ENCODE results near the gene TNRC6C. TPM values are rescaled to one million over a fixed set of nuclear protein-coding genes. Genes with fewer than 3 reads are reported as not detected.
A peak's percentile ranks its signal among the peaks of the same experiment; 100 is the strongest.
"Not testable (repeated sequence)": the region's sequence is repeated elsewhere in the genome, so short reads cannot be mapped to it uniquely, and the experiment has no call there.

The TNRC6C gene
- total RNA-seq, 1 donor from 2014 or later = 28.7 TPM

DNA sequence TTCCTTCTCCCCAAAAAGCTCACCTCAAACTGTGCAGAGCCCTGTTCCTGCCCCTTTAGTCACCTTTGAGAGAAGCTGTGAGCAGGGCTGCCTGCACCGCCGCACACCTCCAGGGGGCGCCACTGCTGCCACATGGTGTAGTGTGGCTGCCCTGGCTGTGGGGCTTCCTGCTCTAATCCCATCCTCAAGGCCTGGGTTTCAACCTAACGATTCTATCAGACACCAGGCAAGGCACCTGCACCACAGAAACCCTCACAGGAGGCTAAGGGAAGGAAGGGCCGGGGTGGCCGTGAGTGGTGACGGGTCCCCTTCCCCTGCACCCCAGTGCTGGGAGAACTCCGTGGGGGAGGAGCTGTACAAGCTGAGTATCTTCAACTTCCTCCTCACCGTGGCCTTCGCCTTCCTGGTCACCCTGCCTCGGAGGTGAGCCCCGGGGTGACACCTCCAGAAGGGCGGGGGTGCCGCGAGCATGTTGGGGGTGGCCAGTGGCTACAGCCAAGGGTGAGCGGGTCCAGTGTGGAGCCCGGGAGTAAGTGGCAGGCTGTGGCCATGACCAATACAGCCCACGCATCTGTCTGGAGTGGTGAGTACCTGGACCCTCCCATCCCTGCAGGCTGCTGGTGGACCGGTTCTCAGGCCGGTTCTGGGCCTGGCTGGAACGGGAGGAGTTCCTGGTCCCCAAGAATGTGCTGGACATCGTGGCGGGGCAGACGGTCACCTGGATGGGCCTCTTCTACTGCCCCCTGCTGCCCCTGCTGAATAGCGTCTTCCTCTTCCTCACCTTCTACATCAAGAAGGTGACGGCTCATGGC lies 179.1 kb downstream of the TNRC6C start:
- TF ChIP-seq, protein P1, sequence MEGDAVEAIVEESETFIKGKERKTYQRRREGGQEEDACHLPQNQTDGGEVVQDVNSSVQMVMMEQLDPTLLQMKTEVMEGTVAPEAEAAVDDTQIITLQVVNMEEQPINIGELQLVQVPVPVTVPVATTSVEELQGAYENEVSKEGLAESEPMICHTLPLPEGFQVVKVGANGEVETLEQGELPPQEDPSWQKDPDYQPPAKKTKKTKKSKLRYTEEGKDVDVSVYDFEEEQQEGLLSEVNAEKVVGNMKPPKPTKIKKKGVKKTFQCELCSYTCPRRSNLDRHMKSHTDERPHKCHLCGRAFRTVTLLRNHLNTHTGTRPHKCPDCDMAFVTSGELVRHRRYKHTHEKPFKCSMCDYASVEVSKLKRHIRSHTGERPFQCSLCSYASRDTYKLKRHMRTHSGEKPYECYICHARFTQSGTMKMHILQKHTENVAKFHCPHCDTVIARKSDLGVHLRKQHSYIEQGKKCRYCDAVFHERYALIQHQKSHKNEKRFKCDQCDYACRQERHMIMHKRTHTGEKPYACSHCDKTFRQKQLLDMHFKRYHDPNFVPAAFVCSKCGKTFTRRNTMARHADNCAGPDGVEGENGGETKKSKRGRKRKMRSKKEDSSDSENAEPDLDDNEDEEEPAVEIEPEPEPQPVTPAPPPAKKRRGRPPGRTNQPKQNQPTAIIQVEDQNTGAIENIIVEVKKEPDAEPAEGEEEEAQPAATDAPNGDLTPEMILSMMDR (IDR thresholded peaks at IDR 0.05) = peak; percentile 48
- H3K9me3 Mint-ChIP-seq (ENCODE audit: unreplicated experiment) = no peaks in the 10 kb centered on the region
- H3K27me3 Mint-ChIP-seq (ENCODE audit: unreplicated experiment) = no peaks in the 10 kb centered on the region
- no peak overlapping the region for H3K27ac Mint-ChIP-seq (ENCODE audit: unreplicated experiment)
- no peak for DNase-seq (ENCODE audit: extremely low spot score, unreplicated experiment)
- no peaks in the 10 kb centered on the region for H3K4me1 Mint-ChIP-seq (ENCODE audit: unreplicated experiment)
- H3K36me3 Mint-ChIP-seq (ENCODE audit: unreplicated experiment) = no peaks in the 10 kb centered on the region
- no peak overlapping the region for H3K4me3 Mint-ChIP-seq (ENCODE audit: unreplicated experiment)

DNA sequence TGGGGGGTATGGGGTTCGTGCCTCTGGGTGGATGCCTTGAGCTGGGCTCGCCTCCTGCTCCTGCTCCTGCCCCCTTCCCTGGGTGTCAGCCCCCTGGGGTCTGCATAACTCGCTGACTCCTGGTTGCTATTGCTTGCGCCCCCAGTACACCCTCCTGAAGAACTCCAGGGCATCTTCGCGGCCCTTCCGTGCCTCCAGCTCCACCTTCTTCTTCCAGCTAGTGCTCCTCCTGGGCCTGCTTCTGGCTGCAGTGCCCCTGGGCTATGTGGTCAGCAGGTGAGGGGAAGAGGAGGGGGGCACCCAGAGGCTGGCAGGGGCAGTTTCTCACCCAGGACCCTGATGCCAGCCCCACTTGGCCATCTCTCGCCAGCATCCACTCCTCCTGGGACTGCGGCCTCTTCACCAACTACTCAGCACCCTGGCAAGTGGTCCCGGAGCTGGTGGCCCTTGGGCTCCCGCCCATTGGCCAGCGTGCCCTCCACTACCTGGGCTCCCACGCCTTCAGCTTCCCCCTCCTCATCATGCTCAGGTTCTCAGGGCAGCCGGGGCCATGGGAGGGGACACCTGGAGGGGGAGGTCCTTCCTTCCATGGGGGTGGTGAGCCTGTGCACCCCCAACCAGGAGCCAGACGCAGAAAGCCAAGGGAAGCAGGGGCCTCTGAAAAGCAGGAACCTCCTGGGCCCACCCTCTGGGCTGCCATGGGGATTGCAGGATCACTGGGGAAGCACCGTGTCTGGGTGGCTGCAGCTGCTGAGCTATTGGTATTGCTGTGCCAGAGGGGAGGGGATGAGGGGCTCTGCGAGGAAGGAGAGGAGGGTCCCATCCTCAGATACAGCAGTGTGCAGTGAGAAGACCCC lies 179.9 kb downstream of the TNRC6C start:
- DNase-seq (ENCODE audit: extremely low spot score, unreplicated experiment) = no peak
- Mint-ChIP-seq H3K4me3 (ENCODE audit: unreplicated experiment) (no peak overlapping the region), H3K27ac (ENCODE audit: unreplicated experiment) (no peak overlapping the region)

DNA sequence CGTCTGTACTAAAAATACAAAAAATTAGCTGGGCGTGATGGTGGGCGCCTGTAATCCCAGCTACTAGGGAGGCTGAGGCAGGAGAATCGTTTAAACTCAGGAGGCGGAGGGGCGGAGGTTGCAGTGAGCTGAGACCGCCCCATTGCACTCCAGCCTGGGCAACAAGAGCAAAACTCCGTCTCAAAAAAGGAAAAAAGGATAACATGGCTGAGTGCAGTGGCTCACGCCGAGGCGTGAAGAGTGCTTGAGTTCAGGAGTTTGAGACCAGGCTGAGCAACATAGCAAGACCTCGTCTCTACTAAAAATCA lies 181.3 kb downstream of the TNRC6C start:
- H3K27me3 Mint-ChIP-seq (ENCODE audit: unreplicated experiment); H3K36me3 Mint-ChIP-seq (ENCODE audit: unreplicated experiment); H3K4me3 Mint-ChIP-seq (ENCODE audit: unreplicated experiment); H3K9me3 Mint-ChIP-seq (ENCODE audit: unreplicated experiment); DNase-seq (ENCODE audit: extremely low spot score, unreplicated experiment); H3K27ac Mint-ChIP-seq (ENCODE audit: unreplicated experiment): not testable (repeated sequence)
- H3K4me1 Mint-ChIP-seq (ENCODE audit: unreplicated experiment) = peaks cover 12% of the 10 kb centered on the region

More for the DNA sequence above, 179.9 kb downstream of the TNRC6C start:
- no peaks in the 10 kb centered on the region for H3K36me3 Mint-ChIP-seq (ENCODE audit: unreplicated experiment)
- no peaks in the 10 kb centered on the region for H3K9me3 Mint-ChIP-seq (ENCODE audit: unreplicated experiment)
- peaks cover 3% of the 10 kb centered on the region for H3K4me1 Mint-ChIP-seq (ENCODE audit: unreplicated experiment)
- TF ChIP-seq, protein P1 (IDR thresholded peaks at IDR 0.05) = no peak
- no peaks in the 10 kb centered on the region for H3K27me3 Mint-ChIP-seq (ENCODE audit: unreplicated experiment)

DNA sequence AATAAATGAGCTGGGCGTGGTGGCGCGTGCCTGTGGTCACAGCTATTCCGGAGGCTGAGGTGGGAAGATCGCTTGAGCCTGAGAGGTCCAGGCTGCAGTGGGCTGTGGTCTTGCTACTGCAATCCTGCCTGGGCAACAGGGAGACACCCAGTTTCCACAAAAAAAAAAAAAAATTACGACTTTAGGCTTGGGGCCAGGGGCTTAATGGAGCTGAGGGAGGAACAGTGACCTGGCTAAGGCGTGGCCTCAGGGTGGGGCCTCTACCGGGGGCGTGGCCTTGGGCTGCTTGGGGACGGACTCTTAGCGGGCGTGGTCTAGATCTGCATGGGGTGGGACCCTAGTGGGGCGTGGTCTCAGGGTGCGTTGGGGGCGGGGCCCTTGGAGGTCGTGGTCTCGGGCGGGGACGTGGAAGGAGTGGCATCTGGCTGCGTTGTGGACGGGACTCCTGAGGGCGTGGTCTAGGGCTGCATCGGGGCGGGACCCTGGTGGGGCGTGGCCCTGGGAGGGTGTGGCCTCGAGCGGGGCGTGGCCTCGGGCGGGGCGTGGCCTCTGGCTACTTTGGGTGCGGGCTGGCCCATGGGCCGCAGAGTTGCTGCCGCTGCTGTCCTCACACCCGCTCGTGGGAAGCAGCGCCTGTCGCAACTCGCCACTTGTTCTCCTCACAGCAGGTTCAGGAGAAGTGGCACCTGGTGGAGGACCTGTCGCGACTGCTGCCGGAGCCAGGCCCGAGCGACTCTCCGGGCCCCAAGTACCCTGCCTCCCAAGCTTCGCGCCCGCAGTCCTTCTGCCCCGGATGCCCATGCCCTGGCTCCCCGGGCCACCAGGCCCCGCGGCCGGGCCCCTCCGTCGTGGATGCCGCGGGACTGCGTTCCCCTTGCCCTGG lies 181.9 kb downstream of the TNRC6C start:
- Mint-ChIP-seq H3K9me3 (ENCODE audit: unreplicated experiment) (no peaks in the 10 kb centered on the region), H3K27ac (ENCODE audit: unreplicated experiment) (no peak overlapping the region), H3K36me3 (ENCODE audit: unreplicated experiment) (no peaks in the 10 kb centered on the region), H3K4me1 (ENCODE audit: unreplicated experiment) (peaks cover 18% of the 10 kb centered on the region), H3K27me3 (ENCODE audit: unreplicated experiment) (no peaks in the 10 kb centered on the region), H3K4me3 (ENCODE audit: unreplicated experiment) (no peak overlapping the region)
- TF ChIP-seq, protein P1 (IDR thresholded peaks at IDR 0.05) = no peak
- no peak for DNase-seq (ENCODE audit: extremely low spot score, unreplicated experiment)

DNA sequence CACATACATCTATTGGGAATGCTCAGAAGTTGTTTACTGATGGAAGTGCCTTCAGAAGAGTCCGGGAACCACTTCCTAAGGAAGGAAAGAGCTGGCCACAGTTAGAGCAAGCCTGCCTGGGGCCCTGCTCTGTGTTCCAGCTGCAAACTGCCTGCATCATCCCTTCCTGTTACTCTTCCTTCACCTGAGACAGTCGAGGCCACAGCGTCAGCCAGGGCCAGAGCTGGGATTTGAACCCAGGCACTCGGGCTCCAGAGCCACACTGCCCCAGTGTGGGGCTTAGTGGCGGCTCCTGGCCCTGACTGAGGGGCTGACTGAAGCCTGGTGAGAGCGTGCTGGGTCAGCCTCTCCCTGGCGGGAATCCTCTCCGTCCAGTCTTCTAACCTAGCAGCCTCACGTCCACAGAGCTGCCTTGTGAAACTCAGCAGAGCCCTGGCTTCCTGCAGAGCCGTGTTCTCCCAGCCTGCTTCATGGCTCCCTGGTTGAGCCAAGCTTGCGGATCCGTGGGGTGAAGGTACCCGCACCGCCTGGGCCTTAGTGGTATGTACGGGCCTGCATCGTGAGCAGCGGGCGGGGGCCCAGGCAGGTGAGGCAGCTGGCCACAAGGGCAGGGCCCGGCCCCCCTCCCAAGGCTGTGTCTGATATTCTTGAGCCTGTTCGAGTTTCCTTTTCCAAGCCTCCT lies 183.1 kb downstream of the TNRC6C start:
- H3K36me3 Mint-ChIP-seq (ENCODE audit: unreplicated experiment) = no peaks in the 10 kb centered on the region
- DNase-seq (ENCODE audit: extremely low spot score, unreplicated experiment) = no peak
- TF ChIP-seq, protein P1 (IDR thresholded peaks at IDR 0.05) = no peak
- H3K9me3 Mint-ChIP-seq (ENCODE audit: unreplicated experiment) = no peaks in the 10 kb centered on the region
- peaks cover 28% of the 10 kb centered on the region for H3K4me1 Mint-ChIP-seq (ENCODE audit: unreplicated experiment)
- H3K27me3 Mint-ChIP-seq (ENCODE audit: unreplicated experiment) = no peaks in the 10 kb centered on the region
- no peak overlapping the region for H3K4me3 Mint-ChIP-seq (ENCODE audit: unreplicated experiment)
- H3K27ac Mint-ChIP-seq (ENCODE audit: unreplicated experiment) = no peak overlapping the region
